Endothelial cell (in vitro differentiated cells): ENCODE measurements around the gene CHRM4. TPM values are rescaled to one million over a fixed set of nuclear protein-coding genes. Genes with fewer than 3 reads are reported as not detected.

Source experiments
- DNase-seq: peaks from one replicate; pipeline ENCODE4 v3.0.0; 2021; ENCODE audit warnings: low spot score
- H3K27ac Mint-ChIP-seq: one replicate; pipeline ENCODE4 v1.8.0; 2021; ENCODE audit warnings: mixed read lengths, inconsistent platforms; ENCODE audit not compliant: unreplicated experiment
- H3K27me3 Mint-ChIP-seq: one replicate; pipeline ENCODE4 v1.8.0; 2021; ENCODE audit warnings: mild to moderate bottlenecking, moderate library complexity, mixed read lengths, inconsistent platforms; ENCODE audit not compliant: unreplicated experiment
- H3K36me3 Mint-ChIP-seq: one replicate; pipeline ENCODE4 v1.8.0; 2021; ENCODE audit warnings: mild to moderate bottlenecking, low read depth, mixed read lengths, inconsistent platforms; ENCODE audit not compliant: unreplicated experiment
- H3K4me1 Mint-ChIP-seq: one replicate; pipeline ENCODE4 v1.8.0; 2021; ENCODE audit warnings: mild to moderate bottlenecking, mixed read lengths, inconsistent platforms; ENCODE audit not compliant: unreplicated experiment
- H3K4me3 Mint-ChIP-seq: one replicate; pipeline ENCODE4 v1.8.0; 2021; ENCODE audit warnings: mild to moderate bottlenecking, mixed read lengths, inconsistent platforms; ENCODE audit not compliant: unreplicated experiment
- H3K9me3 Mint-ChIP-seq: one replicate; pipeline ENCODE4 v1.8.0; 2021; ENCODE audit warnings: mixed read lengths, inconsistent platforms; ENCODE audit not compliant: unreplicated experiment
- CTCF ChIP-seq: fragments of 200-600 bp; sonication (generic); IDR thresholded peaks from one replicate; pipeline ENCODE4 v1.5.0; 2021; ENCODE audit warnings: antibody characterized with exemption; ENCODE audit not compliant: unreplicated experiment
- total RNA-seq: library from RNA; stranded (reverse); fragmentation: NEBNext Ultra II Directional; extraction: Animal tissue kit (Norgen Biotek cat#: 25700); gene quantifications from one replicate; pipeline ENCODE4 v1.2.1, GENCODE V29; 2021; ENCODE audit not compliant: unreplicated experiment

CHRM4 gene
- total RNA-seq, 1 donor from 2014 or later = not detected

GRCh38 chr11:46357483-46357936 is 34.1 kb downstream of the CHRM4 start:
- no peak for DNase-seq
- H3K9me3 Mint-ChIP-seq = no peaks in the 10 kb centered on the region
- H3K4me1 Mint-ChIP-seq = peaks cover 19% of the 10 kb centered on the region
- H3K27ac Mint-ChIP-seq = no peak overlapping the region
- peaks cover 6% of the 10 kb centered on the region for H3K27me3 Mint-ChIP-seq
- no peak overlapping the region for H3K4me3 Mint-ChIP-seq
- no peak for TF ChIP-seq CTCF
- H3K36me3 Mint-ChIP-seq = peaks cover 10% of the 10 kb centered on the region

- peak overlapping the region; percentile 62 for H3K4me3 Mint-ChIP-seq
- peaks cover 10% of the 10 kb centered on the region for H3K36me3 Mint-ChIP-seq
- TF ChIP-seq CTCF = no peak
- DNase-seq = no peak
- H3K9me3 Mint-ChIP-seq = no peaks in the 10 kb centered on the region
- peaks cover 16% of the 10 kb centered on the region for H3K4me1 Mint-ChIP-seq
- H3K27me3 Mint-ChIP-seq = peaks cover 6% of the 10 kb centered on the region
- H3K27ac Mint-ChIP-seq = peak overlapping the region; percentile 48
These were observed 34.6 kb downstream of the CHRM4 start for GRCh38 chr11:46356924-46357482.

GRCh38 chr11:46353698-46354097 is 37.9 kb downstream of the CHRM4 start:
- no peak for DNase-seq
- Mint-ChIP-seq H3K27me3 (peaks cover 12% of the 10 kb centered on the region), H3K4me3 (no peak overlapping the region), H3K4me1 (peaks cover 24% of the 10 kb centered on the region), H3K36me3 (peaks cover 7% of the 10 kb centered on the region), H3K27ac (no peak overlapping the region), H3K9me3 (no peaks in the 10 kb centered on the region)
- TF ChIP-seq CTCF = no peak

- Mint-ChIP-seq H3K27me3 (peaks cover 17% of the 10 kb centered on the region), H3K9me3 (no peaks in the 10 kb centered on the region), H3K4me1 (peaks cover 31% of the 10 kb centered on the region), H3K36me3 (peaks cover 7% of the 10 kb centered on the region), H3K4me3 (no peak overlapping the region), H3K27ac (no peak overlapping the region)
- DNase-seq = peak; percentile 80
- TF ChIP-seq CTCF = peak; percentile 91
These were observed 39.3 kb downstream of the CHRM4 start for GRCh38 chr11:46352063-46352841.

GRCh38 chr11:46351606-46352005 is 40.0 kb downstream of the CHRM4 start:
- Mint-ChIP-seq H3K9me3 (no peaks in the 10 kb centered on the region), H3K4me3 (no peak overlapping the region), H3K27me3 (peaks cover 21% of the 10 kb centered on the region), H3K36me3 (peaks cover 11% of the 10 kb centered on the region), H3K27ac (no peak overlapping the region), H3K4me1 (peaks cover 32% of the 10 kb centered on the region)
- TF ChIP-seq CTCF = no peak
- DNase-seq = no peak
